NCI-H460 (cell line): ENCODE measurements around the gene EPHB2. TPM values are rescaled to one million over a fixed set of nuclear protein-coding genes. Genes with fewer than 3 reads are reported as not detected.

Experiments used
- DNase-seq: peaks from one replicate; pipeline ENCODE4 v3.0.0-alpha.2; 2016; ENCODE audit warnings: low read depth; ENCODE audit errors: extremely low read depth
- total RNA-seq: library from RNA; depleted of rRNA; stranded (reverse); fragments of >200 nt; shearing (Covaris generic); gene quantifications from 2 replicates; pipeline ENCODE4 v1.2.3, GENCODE V29; 2014

The EPHB2 gene
- total RNA-seq, 1 experiment from 2014 or later: 0.20 TPM

DNA sequence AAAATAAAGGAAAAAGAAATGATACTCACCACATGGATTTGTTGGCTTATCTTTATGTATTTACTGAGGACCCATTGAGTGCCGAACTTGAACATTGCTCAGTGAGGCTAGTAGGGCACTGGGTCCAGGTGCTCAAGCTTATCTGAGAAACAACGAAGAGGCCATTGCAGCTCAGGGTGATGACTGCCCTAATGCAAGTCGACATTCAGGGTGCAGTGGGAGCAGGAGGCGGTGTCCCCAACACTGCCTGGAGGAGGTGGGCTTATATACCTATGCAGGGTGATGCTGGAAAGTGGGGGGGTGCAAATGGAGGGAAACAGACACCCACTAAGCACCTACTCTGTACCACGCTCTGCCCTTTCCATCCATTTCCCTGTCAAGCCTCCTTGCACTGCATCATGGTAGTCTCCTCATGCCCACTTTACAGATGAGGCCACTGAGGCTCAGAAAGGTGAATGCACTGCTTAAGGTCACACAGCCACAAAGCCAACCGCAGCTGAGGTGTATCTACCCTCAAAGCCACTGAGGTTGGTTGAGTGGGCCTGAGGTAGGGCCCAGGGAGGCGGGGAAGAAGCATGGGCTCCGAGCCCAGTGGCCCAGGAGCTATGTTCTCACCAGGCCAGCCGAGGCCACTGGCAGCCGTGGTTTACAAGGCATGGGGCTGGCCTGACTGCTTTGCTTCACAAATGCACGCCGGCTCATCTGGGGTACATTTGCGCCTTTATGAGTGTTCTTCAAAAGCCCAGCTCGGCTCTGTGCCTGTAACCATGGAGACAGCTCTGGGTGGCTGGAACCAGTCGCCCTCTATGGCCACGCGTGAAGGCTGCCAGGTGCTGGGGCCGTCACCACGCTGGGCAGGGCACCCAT lies 103.8 kb downstream of the EPHB2 start:
- DNase-seq: no peak

DNA sequence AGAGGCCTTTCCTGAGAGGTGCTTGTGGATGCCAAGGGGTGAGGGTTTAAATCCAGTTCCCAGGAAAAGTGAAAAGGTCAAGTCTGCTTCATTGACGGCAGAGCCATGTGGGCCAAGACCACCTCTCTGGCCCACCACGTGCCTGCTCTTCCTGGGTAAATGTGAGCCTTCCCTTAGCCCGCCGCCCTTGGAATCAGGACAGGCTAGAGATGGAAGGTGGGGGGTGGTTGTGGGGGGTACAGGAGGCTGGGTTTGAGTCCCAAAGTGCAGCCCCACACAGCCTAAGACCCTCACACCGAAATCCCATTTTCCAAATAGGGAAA lies 104.4 kb downstream of the EPHB2 start:
- DNase-seq: no peak

GRCh38 chr1:22815421-22816066 lies 104.9 kb downstream of the EPHB2 start:
- DNase-seq: no peak

GRCh38 chr1:22816067-22816775 lies 105.6 kb downstream of the EPHB2 start:
- DNase-seq: no peak

DNA sequence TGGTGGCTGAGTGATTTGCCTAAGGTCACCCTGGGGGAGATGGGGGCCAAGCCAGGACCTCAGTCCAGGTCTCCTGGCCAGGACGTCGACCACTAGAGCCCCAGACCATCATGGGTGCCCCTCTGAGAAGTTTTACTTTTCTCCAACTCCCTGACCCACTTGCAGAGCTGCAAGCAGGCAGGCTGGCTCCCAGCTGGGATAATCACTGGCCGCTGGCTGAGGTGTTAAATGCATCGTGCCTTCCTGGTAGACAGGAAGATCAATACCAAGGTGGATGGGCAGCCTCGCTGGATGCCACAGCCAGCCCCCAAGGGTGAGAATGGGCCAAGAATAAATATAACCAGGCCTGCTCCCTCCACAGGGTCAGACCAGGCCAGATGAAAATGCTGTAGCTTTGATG lies 106.2 kb downstream of the EPHB2 start:
- no peak for DNase-seq

DNA sequence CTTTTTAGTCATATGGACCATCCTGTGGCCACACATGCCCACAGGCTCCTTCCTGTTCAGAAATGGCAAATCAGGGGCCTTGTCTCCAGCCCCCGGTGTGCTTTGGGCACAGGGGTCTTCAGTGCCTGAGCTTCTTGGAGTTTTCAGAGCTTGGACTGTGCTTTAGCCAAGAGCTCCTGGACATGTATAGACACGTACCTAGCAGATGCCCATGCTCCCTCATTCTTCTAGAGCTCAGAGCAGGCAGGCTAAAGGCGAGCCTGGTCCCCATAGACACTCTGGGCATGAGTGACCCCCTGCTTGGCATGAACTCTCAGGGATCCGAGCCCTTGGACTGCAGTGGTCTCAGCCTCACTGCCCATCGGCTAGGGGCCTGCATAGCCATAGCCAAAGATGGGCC lies 106.8 kb downstream of the EPHB2 start:
- no peak for DNase-seq

- no peak for DNase-seq
Measured at GRCh38 chr1:22818061-22818770, 107.6 kb downstream of the EPHB2 start.

DNA sequence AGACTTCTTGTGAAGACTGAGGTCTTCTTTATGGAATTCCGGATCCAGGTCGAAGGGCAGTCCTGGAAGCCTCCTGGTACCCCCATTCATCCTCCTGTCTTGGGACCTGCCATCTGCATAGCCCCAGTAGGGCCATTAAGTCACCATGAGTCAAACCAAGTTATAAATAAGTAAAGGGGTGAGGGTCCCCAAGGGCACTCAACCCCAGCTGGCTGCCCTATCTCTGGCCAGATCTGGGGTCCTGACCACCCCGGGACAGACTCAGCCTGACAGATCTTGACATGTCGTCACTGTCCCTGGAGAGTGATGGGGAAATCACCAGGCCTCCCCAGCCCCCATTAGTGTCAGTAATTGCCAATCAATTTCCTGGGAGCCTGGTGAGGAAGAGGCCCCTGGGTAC lies 108.7 kb downstream of the EPHB2 start:
- no peak for DNase-seq

DNA sequence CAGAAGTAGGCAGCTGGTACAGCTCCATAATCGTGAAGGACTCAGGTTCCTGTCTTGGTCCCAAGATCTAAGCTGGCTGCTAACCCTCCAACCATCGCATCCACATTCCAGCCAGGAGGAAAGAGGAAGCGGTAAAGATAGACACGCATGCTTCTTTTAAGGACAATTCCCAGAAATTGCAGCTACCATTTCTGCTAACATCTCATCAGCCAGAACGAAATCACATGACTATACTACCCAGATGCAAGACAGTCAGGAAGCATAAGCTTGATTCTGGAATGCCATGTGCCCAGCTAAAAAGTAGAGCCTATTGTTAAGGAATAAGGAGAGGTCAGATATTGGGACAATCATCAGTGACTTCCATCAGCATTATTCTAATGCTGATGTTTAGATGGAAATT lies 110.4 kb downstream of the EPHB2 start:
- DNase-seq: no peak

DNA sequence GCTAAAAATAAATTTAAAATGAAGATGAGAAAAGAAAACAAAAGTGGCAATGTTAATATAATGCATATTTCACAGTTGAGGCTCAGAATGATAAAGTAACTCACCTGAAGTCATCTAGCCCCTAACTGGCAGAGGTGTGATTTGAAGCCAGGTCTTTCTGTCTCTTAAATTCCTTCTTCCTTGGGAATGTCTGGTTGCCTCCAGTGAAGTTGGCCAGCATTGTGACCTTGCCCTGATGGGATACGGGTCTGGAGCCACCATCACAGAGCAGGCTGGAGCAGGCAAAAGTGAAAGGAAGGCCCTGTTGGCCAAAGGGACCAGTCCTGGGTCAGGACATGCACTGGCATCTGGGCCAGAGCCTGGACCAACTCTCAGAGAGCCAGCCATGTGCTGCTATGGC lies 111.7 kb downstream of the EPHB2 start:
- DNase-seq: no peak

- no peak for DNase-seq
Measured at GRCh38 chr1:22824466-22824865, 113.8 kb downstream of the EPHB2 start.

DNA sequence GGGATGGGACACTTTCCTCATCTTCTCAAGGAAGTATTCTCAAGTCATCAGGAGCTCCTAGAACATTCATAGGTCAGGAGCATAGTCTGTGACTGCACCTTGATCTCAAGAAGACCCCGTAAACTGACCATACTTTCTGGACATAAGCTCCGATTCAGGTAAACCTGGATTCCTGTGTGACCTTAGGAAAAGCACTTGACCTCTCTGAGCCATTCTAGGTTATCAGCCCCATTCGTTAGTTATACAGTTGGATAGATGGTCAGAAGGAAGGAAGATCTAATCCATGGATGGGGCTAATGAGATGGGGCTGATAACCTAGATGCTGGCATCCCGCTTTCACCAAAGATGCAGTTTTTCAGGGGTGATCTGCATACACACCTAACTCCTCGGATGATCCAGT lies 114.3 kb downstream of the EPHB2 start:
- no peak for DNase-seq

DNA sequence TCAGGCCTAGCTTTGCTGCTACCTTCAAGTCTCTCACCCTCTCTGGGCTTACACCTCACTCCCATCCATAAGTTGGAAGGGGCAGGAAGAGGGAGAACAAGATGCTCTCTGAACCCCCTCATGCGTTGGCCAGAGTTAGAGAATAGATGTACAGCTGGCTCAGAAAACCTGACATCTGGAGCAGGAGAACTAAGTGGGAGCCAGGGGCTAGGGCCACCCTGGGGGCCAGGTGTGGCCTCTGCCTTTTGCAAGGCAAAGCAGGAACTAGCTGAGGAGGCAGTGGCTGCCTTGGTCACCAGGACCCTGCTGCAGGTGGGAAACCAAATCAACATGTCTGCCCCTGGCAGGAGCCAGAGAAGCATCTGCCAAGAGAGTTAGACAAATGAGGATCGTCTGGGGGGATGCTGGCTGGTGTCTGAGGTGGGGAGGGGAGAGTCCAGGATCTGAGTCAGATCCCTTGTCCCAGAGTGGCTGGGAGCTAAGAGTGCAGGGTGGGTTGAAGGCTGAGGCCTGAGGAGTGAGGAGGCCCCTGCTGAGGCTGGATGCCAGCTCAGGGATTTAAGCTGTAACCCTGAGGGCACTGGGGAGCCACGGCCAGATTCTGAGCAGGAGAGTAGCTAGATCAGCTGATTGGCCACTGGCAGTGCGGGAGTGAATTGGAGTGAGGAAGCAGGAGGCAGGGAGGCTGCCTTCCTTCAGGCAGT lies 115.0 kb downstream of the EPHB2 start:
- no peak for DNase-seq

DNA sequence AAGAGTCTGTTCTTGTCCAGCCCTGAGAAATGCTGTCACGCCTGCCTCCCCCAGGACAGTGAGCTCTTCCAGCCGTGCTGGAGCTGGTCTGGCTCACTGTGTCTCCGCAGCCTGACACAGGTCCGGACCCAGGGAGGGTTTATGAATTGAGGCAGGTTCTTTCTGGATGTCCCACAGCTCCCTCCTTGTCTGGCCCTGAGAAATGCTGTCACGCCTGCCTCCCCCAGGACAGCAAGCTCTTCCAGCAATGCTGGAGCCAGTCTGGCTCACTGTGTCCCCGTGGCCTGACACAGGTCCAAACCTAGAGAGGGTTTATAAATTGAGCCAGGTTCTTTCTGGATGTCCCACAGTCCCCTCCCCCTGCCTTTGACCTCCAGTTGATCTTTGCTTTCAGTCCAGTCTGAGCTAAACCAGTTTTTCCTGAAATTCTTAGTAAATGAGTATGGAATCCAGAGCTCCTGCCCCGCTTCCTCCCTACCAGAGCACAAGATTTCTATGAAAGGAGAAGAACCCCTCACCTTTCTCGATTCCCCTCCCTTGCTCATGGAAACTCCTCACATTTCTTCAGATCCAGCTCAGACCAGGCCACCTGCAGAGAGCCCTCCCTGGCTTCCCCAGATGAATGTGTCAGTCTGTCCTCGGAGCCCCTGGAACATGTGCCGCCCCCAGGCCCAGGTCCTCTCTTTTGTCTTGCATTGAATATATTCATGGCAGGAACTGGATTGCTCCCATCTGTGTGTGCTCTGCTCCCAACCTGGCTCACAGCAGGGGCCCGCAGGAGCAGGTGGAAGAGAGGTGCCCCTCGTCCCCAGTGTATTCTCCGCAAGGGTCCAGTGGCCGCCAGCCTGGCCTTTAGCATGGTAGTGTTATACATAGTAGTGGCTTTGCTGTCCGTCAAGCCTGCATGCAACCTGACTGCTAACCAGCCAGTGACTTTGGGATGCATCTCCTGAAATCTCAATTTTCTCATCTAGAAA lies 116.3 kb downstream of the EPHB2 start:
- no peak for DNase-seq

- DNase-seq: no peak
Measured at GRCh38 chr1:22827666-22828483, 117.2 kb downstream of the EPHB2 start.

- no peak for DNase-seq
Measured at GRCh38 chr1:22828484-22829308, 118.1 kb downstream of the EPHB2 start.

DNA sequence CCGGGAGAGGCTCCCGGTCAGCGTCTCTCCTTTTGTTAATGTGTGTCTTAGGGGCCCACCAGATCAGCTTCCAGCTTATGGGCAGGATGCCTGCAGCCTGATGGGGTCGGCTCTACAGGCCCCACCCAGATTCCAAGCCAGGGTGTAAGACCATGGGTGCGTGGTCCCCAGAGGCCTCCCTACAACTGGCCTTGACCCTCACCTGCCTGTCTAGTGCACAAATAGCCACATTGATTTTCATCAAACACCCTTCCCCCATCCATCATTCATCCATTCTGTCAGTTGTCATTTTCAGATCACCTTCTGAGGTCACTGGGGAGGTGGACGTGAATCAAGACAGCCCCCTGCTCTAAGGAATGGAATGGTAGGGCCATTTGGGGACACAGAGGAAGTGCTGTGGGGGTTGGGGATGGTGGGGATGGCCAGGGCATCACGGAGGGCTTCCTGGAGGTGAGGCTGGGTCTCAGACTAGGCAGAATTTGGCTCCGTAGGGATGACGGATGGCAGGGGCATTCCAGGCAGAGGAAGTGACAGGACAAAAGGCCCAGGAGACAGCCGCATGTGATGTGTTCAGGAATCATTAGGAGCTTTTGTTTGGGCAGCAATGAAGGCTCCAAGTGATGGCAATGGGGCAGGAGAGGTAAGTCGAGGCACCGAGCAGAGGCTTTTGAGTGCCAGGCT lies 118.8 kb downstream of the EPHB2 start:
- DNase-seq: no peak
